ENCODE data around the gene PPP1R13L.
A peak's percentile ranks its signal among the peaks of the same experiment; 100 is the strongest.
"Not testable (repeated sequence)": the region's sequence is repeated elsewhere in the genome, so short reads cannot be mapped to it uniquely, and the experiment has no call there.

The PPP1R13L gene

GRCh38 chr19:45342911-45343310 is 62.0 kb downstream of the PPP1R13L start:
- DNase-seq = no peak

- DNase-seq = no peak
Measured at GRCh38 chr19:45340899-45341453, 63.9 kb downstream of the PPP1R13L start.

- DNase-seq = peak; percentile 17
Measured at GRCh38 chr19:45340232-45340898, 64.5 kb downstream of the PPP1R13L start, which contains the start of gene KLC3. Gene KLC3, plus strand, starts transcription at chr19:45340750. Its CDS starts 4,792 bp downstream, at chr19:45345542.

- no peak for DNase-seq
Measured at GRCh38 chr19:45339629-45340028, 65.2 kb downstream of the PPP1R13L start.

GRCh38 chr19:45336696-45337251 is 68.1 kb downstream of the PPP1R13L start:
- no peak for DNase-seq

- DNase-seq = not testable (repeated sequence)
Measured at GRCh38 chr19:45334881-45335280, 70.0 kb downstream of the PPP1R13L start.

- no peak for DNase-seq
Measured at GRCh38 chr19:45333609-45334303, 71.1 kb downstream of the PPP1R13L start.

GRCh38 chr19:45331411-45331810 is 73.5 kb downstream of the PPP1R13L start:
- DNase-seq = no peak

All from activated CD4-positive, alpha-beta T cell treated with anti-CD3 and anti-CD28 coated beads, Interleukin-10, Interleukin-2, amounts not matched to agents 100 ng/mL and 50 ng/mL, durations not matched to agents 16 hours and 8 hours (primary cell).